Sigmoid colon (tissue), 7 donors: Measurements from ENCODE around the gene TNKS2. TPM values are rescaled to one million over a fixed set of nuclear protein-coding genes. Genes with fewer than 3 reads are reported as not detected.

ENCODE experiments used
- DNase-seq: peaks from one replicate; pipeline ENCODE4 v3.0.0-alpha.2; 2019
- H3K27ac ChIP-seq, 4 donors: fragments of 200-600 bp; sonication (generic); one replicate each; pipeline ENCODE4 v1.5.1; 2016 to 2019; ENCODE audit warnings: mild to moderate bottlenecking in 1 of 4
- H3K27me3 ChIP-seq, 3 donors: fragments of 200-600 bp; sonication (generic); one replicate each; pipeline ENCODE4 v1.5.1; 2019; ENCODE audit warnings: mild to moderate bottlenecking in 1 of 3
- H3K36me3 ChIP-seq, 4 donors: fragments of 200-600 bp; sonication (generic); one replicate each; pipeline ENCODE4 v1.5.1; 2016 to 2019
- H3K4me1 ChIP-seq, 4 donors: fragments of 200-600 bp; sonication (generic); one replicate each; pipeline ENCODE4 v1.5.1; 2017 to 2019
- H3K4me3 ChIP-seq, 4 donors: fragments of 200-600 bp; sonication (generic); one replicate each; pipeline ENCODE4 v1.5.1; 2017 to 2019; ENCODE audit warnings: mild to moderate bottlenecking in 2 of 4, moderate library complexity in 1 of 4
- H3K9me3 ChIP-seq, 4 donors: fragments of 200-600 bp in 3 of 4; sonication (generic) in 3 of 4; one replicate each; pipeline versions ENCODE4 v1.5.1 to v1.6.1; 2013 to 2019
- CTCF ChIP-seq, 4 experiments: fragments of 450-650 bp in 3 of 4; fragments of 200-600 bp in 1 of 4; IDR thresholded peaks; one replicate each; pipeline ENCODE4 v1.5.1; 2016 to 2019; ENCODE audit warnings: antibody characterized with exemption in 4 of 4, mild to moderate bottlenecking in 3 of 4, moderate library complexity in 2 of 4
- EP300 ChIP-seq, 4 donors: sonication (generic); formaldehyde crosslinking; IDR thresholded peaks; one replicate each; pipeline ENCODE4 v1.6.1; 2017; ENCODE audit warnings: antibody characterized with exemption in 4 of 4
- POLR2A ChIP-seq, 2 donors: fragments of 450-650 bp; IDR thresholded peaks; one replicate each; pipeline ENCODE4 v1.6.1; 2016; ENCODE audit warnings: antibody characterized with exemption in 2 of 2, mild to moderate bottlenecking in 2 of 2, moderate library complexity in 2 of 2
- POLR2AphosphoS5 ChIP-seq, 4 donors: sonication (generic); formaldehyde crosslinking; IDR thresholded peaks; one replicate each; pipeline ENCODE4 v1.6.1; 2017; ENCODE audit warnings: antibody characterized with exemption in 4 of 4
- WGBS, 2 donors: extraction: QIAGEN DNeasy Blood & Tissue Kit; methylation state at CpG; one replicate each; pipeline ENCODE4 v1.1.7; 2013; 5-methylcytosine and 5-hydroxymethylcytosine counted together
- intact Hi-C: fragments of 100-400 bp; cut with DNase I; formaldehyde crosslinking; loops from one replicate; pipeline ENCODE4 v1.15.1; 2023
- polyA plus RNA-seq, 3 donors: library from polyadenylated mRNA; stranded (reverse); fragments of 200-250 nt; gene quantifications; one replicate each; pipeline ENCODE4 v1.2.3, GENCODE V29; 2013
- total RNA-seq, 4 donors: library from RNA; depleted of rRNA; stranded (reverse); fragments of >200 nt; gene quantifications; one replicate each; pipeline ENCODE4 v1.1.0, GENCODE V29; 2016
- donor health status: healthy with polysubstance abuse.
- donor health status: Bipolar disorder and iron deficiency.
- donor health status: healthy.

The TNKS2 gene
- total and polyA plus RNA-seq, 7 donors, result 9.0 to 46.7 (median 37.4) TPM

- Histone ChIP-seq H3K4me3 (no peak overlapping the region), H3K9me3 (no peaks in the 10 kb centered on the region), H3K36me3 (no peaks in the 10 kb centered on the region), H3K27ac (no peak overlapping the region), H3K4me1 (no peaks in the 10 kb centered on the region), H3K27me3 (no peaks in the 10 kb centered on the region)
- intact Hi-C loops, result no loop called here
- DNase-seq, result no peak
- WGBS, 2 donors, result 91 to 93% methylated on average over 3 of the region's 3 CpGs
- TF ChIP-seq CTCF (IDR thresholded peaks at IDR 0.05) (no peak), POLR2A (IDR thresholded peaks at IDR 0.05) (no peak), EP300 (IDR thresholded peaks at IDR 0.05) (no peak), POLR2AphosphoS5 (IDR thresholded peaks at IDR 0.05) (no peak)
Measured at GRCh38 chr10:91776266-91776665, 22.0 kb upstream of the TNKS2 start.

GRCh38 chr10:91778485-91778884 lies 19.7 kb upstream of the TNKS2 start:
- intact Hi-C loops, result no loop called here
- Histone ChIP-seq H3K27ac (no peak overlapping the region), H3K4me3 (no peak overlapping the region), H3K27me3 (no peaks in the 10 kb centered on the region), H3K4me1 (no peaks in the 10 kb centered on the region), H3K36me3 (no peaks in the 10 kb centered on the region), H3K9me3 (no peaks in the 10 kb centered on the region)
- TF ChIP-seq EP300 (IDR thresholded peaks at IDR 0.05) (no peak), CTCF (IDR thresholded peaks at IDR 0.05) (no peak), POLR2A (IDR thresholded peaks at IDR 0.05) (no peak), POLR2AphosphoS5 (IDR thresholded peaks at IDR 0.05) (no peak)
- WGBS, 2 donors, result 93 to 100% methylated on average over 1 of the region's 1 CpG
- DNase-seq, result no peak

GRCh38 chr10:91779011-91779605 lies 19.1 kb upstream of the TNKS2 start:
- intact Hi-C loops, result no loop called here
- 54 to 81% methylated on average over 1 of the region's 1 CpG for WGBS, 2 donors

GRCh38 chr10:91782539-91782938 lies 15.7 kb upstream of the TNKS2 start:
- TF ChIP-seq POLR2AphosphoS5 (IDR thresholded peaks at IDR 0.05), result no peak
- no peak for TF ChIP-seq EP300 (IDR thresholded peaks at IDR 0.05)
- TF ChIP-seq CTCF (IDR thresholded peaks at IDR 0.05), result no peak
- no peak for TF ChIP-seq POLR2A (IDR thresholded peaks at IDR 0.05)
- intact Hi-C loops, result no loop called here
- WGBS, 2 donors, result 97 to 98% methylated on average over 1 of the region's 1 CpG

More at GRCh38 chr10:91779011-91779605, 19.1 kb upstream of the TNKS2 start:
- Histone ChIP-seq H3K9me3 (no peaks in the 10 kb centered on the region), H3K27ac (no peak overlapping the region), H3K4me3 (no peak overlapping the region), H3K4me1 (no peaks in the 10 kb centered on the region), H3K27me3 (no peaks in the 10 kb centered on the region), H3K36me3 (no peaks in the 10 kb centered on the region)
- DNase-seq, result no peak
- TF ChIP-seq POLR2AphosphoS5 (IDR thresholded peaks at IDR 0.05), result no peak
- TF ChIP-seq EP300 (IDR thresholded peaks at IDR 0.05), result no peak
- TF ChIP-seq POLR2A (IDR thresholded peaks at IDR 0.05), result no peak
- TF ChIP-seq CTCF (IDR thresholded peaks at IDR 0.05), result no peak

GRCh38 chr10:91785830-91786229 lies 12.4 kb upstream of the TNKS2 start:
- intact Hi-C loops, result no loop called here
- Histone ChIP-seq H3K27me3 (no peaks in the 10 kb centered on the region), H3K4me1 (no peaks in the 10 kb centered on the region), H3K27ac (no peak overlapping the region), H3K4me3 (no peak overlapping the region), H3K9me3 (no peaks in the 10 kb centered on the region), H3K36me3 (no peaks in the 10 kb centered on the region)
- WGBS, 2 donors, result 22 to 66% methylated on average over 1 of the region's 1 CpG
- DNase-seq, result no peak
- no peak for TF ChIP-seq EP300 (IDR thresholded peaks at IDR 0.05)
- no peak for TF ChIP-seq CTCF (IDR thresholded peaks at IDR 0.05)
- TF ChIP-seq POLR2A (IDR thresholded peaks at IDR 0.05), result no peak
- TF ChIP-seq POLR2AphosphoS5 (IDR thresholded peaks at IDR 0.05), result no peak

More at GRCh38 chr10:91782539-91782938, 15.7 kb upstream of the TNKS2 start:
- Histone ChIP-seq H3K27ac (no peak overlapping the region), H3K4me1 (no peaks in the 10 kb centered on the region), H3K4me3 (no peak overlapping the region), H3K27me3 (no peaks in the 10 kb centered on the region), H3K36me3 (no peaks in the 10 kb centered on the region), H3K9me3 (no peaks in the 10 kb centered on the region)
- no peak for DNase-seq
